Smooth muscle cell (in vitro differentiated cells): ENCODE data around the gene ANKRD10. TPM values are rescaled to one million over a fixed set of nuclear protein-coding genes. Genes with fewer than 3 reads are reported as not detected.

ENCODE experiments used
- DNase-seq: peaks from one replicate; lab custom pipeline; 2025; ENCODE audit not compliant: unreplicated experiment; lab: John Stamatoyannopoulos, UW
- H2AFZ ChIP-seq: fragments of 200-600 bp; sonication (generic); 2 replicates; pipeline ENCODE4 v1.6.0; 2016; ENCODE audit warnings: antibody characterized with exemption, low read depth, mild to moderate bottlenecking
- H3F3A ChIP-seq: fragments of 200-600 bp; sonication (generic); 2 replicates; pipeline ENCODE4 v1.6.0; 2017; ENCODE audit warnings: antibody characterized with exemption, low read depth
- H3K27ac ChIP-seq: fragments of 200-600 bp; sonication (generic); 2 replicates; pipeline ENCODE4 v1.5.1; 2016; ENCODE audit warnings: low read depth, mild to moderate bottlenecking
- H3K27me3 ChIP-seq: fragments of 200-600 bp; sonication (generic); 2 replicates; pipeline ENCODE4 v1.6.1; 2016; ENCODE audit warnings: low read depth, mild to moderate bottlenecking
- H3K36me3 ChIP-seq: fragments of 200-600 bp; sonication (generic); 2 replicates; pipeline ENCODE4 v1.5.1; 2016; ENCODE audit warnings: low read depth
- H3K4me1 ChIP-seq: fragments of 200-600 bp; sonication (generic); 2 replicates; pipeline ENCODE4 v1.5.1; 2016; ENCODE audit warnings: low read depth
- H3K4me2 ChIP-seq: fragments of 200-600 bp; sonication (generic); 2 replicates; pipeline ENCODE4 v1.6.0; 2016; ENCODE audit warnings: mild to moderate bottlenecking
- H3K4me3 ChIP-seq: fragments of 200-600 bp; sonication (generic); 2 replicates; pipeline ENCODE4 v1.5.1; 2016; ENCODE audit warnings: mild to moderate bottlenecking
- H3K79me2 ChIP-seq: fragments of 200-600 bp; sonication (generic); 2 replicates; pipeline ENCODE4 v1.6.0; 2016; ENCODE audit warnings: low read depth, mild to moderate bottlenecking
- H3K9ac ChIP-seq: fragments of 200-600 bp; sonication (generic); 2 replicates; pipeline ENCODE4 v1.6.0; 2016; ENCODE audit warnings: low read depth
- H3K9me3 ChIP-seq: fragments of 200-600 bp; sonication (generic); replicated peaks from 2 replicates; pipeline ENCODE4 v1.5.1; 2016; ENCODE audit warnings: low read depth
- H4K20me1 ChIP-seq: fragments of 200-600 bp; sonication (generic); 2 replicates; pipeline ENCODE4 v1.6.0; 2016; ENCODE audit warnings: low read depth
- CTCF ChIP-seq: fragments of 200-600 bp; sonication (generic); IDR thresholded peaks from 2 replicates; pipeline ENCODE4 v1.5.1; 2017; ENCODE audit warnings: borderline replicate concordance, mild to moderate bottlenecking, antibody characterized with exemption; ENCODE audit not compliant: insufficient read depth, poor library complexity, severe bottlenecking
- whole genome bisulfite sequencing: methylation state at CpG from one replicate; pipeline ENCODE4 v1.1.7; 2016; ENCODE audit warnings: low lambda C conversion rate; 5-methylcytosine and 5-hydroxymethylcytosine counted together
- polyA plus RNA-seq: library from polyadenylated mRNA; unstranded; fragments of >200 nt; fragmentation: Nextera tagmentation; extraction: Ambion mirVana; gene quantifications from 2 replicates; pipeline ENCODE4 v1.2.1, GENCODE V29; 2016
- total RNA-seq: library from RNA; depleted of rRNA; stranded (reverse); fragments of >200 nt; gene quantifications from 2 replicates; pipeline ENCODE4 v1.2.3, GENCODE V29; 2014

ANKRD10 gene
- total and polyA plus RNA-seq, 2 experiments from 2014 or later: 31.0 to 61.8 TPM

DNA sequence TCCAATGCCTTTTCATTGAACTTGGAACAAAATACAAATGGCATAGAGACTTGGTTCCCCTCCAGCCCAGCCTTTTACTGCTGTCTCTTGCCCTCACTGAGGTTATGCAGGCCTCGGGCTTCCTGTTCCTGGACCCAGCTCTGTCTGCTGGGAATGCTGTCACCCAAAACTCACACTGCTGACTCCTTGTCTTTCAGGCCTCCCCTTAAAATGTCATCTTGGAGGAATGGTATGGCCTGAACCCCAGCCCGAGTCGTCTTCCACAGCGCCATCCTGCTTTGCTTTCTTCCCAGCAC is 9.7 kb upstream of the ANKRD10 start:
- no peak for DNase-seq
- Histone ChIP-seq H4K20me1 (no peaks in the 10 kb centered on the region), H3K4me1 (no peaks in the 10 kb centered on the region), H3K9me3 (no peaks in the 10 kb centered on the region), H3K4me3 (no peak overlapping the region), H3K79me2 (no peaks in the 10 kb centered on the region), H3K36me3 (no peaks in the 10 kb centered on the region), H3K4me2 (no peak overlapping the region), H3K9ac (no peak overlapping the region), H3K27me3 (peaks cover 18% of the 10 kb centered on the region), H2AFZ (no peak overlapping the region), H3K27ac (no peak overlapping the region), H3F3A (no peaks in the 10 kb centered on the region)
- no peak for TF ChIP-seq CTCF
- 80% methylated on average over 4 of the region's 4 CpGs for WGBS

- no peak overlapping the region for H3K9ac ChIP-seq
- no peak for TF ChIP-seq CTCF
- 92% methylated on average over 4 of the region's 4 CpGs for WGBS
- H4K20me1 ChIP-seq: no peaks in the 10 kb centered on the region
- no peaks in the 10 kb centered on the region for H3K36me3 ChIP-seq
- no peak overlapping the region for H3K4me2 ChIP-seq
- H3K27ac ChIP-seq: no peak overlapping the region
- no peak overlapping the region for H3K4me3 ChIP-seq
- H3K4me1 ChIP-seq: no peaks in the 10 kb centered on the region
- DNase-seq: no peak
- no peaks in the 10 kb centered on the region for H3K79me2 ChIP-seq
- H3K27me3 ChIP-seq: peaks cover 18% of the 10 kb centered on the region
- no peak overlapping the region for H2AFZ ChIP-seq
- no peaks in the 10 kb centered on the region for H3F3A ChIP-seq
- no peaks in the 10 kb centered on the region for H3K9me3 ChIP-seq
Observed at GRCh38 chr13:110923777-110924638, 9.1 kb upstream of the ANKRD10 start.

DNA sequence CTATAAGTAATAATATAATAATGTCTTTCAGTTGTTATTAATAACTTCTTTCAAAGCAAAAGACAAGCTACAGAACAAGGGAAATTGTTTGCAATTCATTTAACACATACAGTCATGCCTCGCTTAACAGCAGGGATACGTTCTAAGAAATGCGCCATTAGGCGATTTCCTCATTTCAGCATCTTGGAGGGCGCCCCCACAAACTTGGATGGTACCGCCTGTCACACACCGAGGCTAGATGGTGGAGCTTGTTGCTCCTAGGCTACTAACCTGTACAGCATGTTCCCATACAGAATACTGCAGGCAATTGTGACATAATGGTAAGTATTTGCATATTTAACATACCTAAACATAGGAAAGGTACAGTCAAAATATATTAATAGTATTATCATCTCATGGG is 8.2 kb upstream of the ANKRD10 start:
- DNase-seq: no peak
- Histone ChIP-seq H3K4me2 (no peak overlapping the region), H3F3A (no peaks in the 10 kb centered on the region), H3K4me1 (no peaks in the 10 kb centered on the region), H3K27ac (no peak overlapping the region), H4K20me1 (no peaks in the 10 kb centered on the region), H3K9me3 (no peaks in the 10 kb centered on the region), H2AFZ (no peak overlapping the region), H3K9ac (no peak overlapping the region), H3K4me3 (no peak overlapping the region), H3K36me3 (no peaks in the 10 kb centered on the region), H3K27me3 (peaks cover 13% of the 10 kb centered on the region), H3K79me2 (no peaks in the 10 kb centered on the region)
- TF ChIP-seq CTCF: no peak
- 81% methylated on average over 7 of the region's 7 CpGs for WGBS

DNA sequence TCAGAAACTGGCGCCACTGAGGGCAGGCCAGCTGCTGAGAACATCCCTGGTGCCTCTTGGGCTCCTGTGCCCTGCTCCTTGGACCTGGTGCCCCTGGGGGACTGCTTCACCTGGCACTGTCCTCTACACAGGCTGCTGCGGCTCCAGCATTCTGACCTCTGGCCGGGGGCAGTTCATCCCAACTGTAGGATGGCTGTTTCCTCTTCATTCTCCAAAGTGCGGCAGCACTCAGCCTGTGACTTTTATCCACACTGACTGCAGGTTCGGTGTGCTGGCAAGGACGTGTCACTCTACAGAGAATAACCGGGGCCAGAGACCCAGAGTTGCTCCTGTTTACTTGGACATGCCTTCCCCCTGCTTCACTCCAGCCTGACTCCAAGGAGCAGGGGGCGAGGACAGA is 7.6 kb upstream of the ANKRD10 start:
- Histone ChIP-seq H3K9me3 (no peaks in the 10 kb centered on the region), H3K27me3 (peaks cover 9% of the 10 kb centered on the region), H3K4me3 (no peak overlapping the region), H3K4me2 (no peak overlapping the region), H3K36me3 (no peaks in the 10 kb centered on the region), H3K4me1 (no peaks in the 10 kb centered on the region), H4K20me1 (no peaks in the 10 kb centered on the region), H3F3A (no peaks in the 10 kb centered on the region), H3K27ac (no peak overlapping the region), H3K79me2 (no peaks in the 10 kb centered on the region), H3K9ac (no peak overlapping the region), H2AFZ (no peak overlapping the region)
- 75% methylated on average over 8 of the region's 8 CpGs for WGBS
- no peak for DNase-seq
- no peak for TF ChIP-seq CTCF
